ENCODE data around the gene SASH1. TPM values are rescaled to one million over a fixed set of nuclear protein-coding genes. Genes with fewer than 3 reads are reported as not detected.

SASH1 gene
- total RNA-seq, 1 experiment from 2014 or later, result 9.8 TPM

- Histone ChIP-seq H3K36me3 (ENCODE audit: low read depth, low read length) (no peaks in the 10 kb centered on the region), H3K27ac (ENCODE audit: low read length) (no peak overlapping the region), H3K9me2 (replicated peaks; ENCODE audit: low read length) (no peaks in the 10 kb centered on the region), H3F3A (ENCODE audit: low read length, unreplicated experiment) (no peaks in the 10 kb centered on the region), H2AFZ (ENCODE audit: low read length) (no peak overlapping the region), H3K4me2 (ENCODE audit: low read length) (no peak overlapping the region), H3K9me3 (ENCODE audit: low read length) (no peaks in the 10 kb centered on the region), H3K27me3 (ENCODE audit: low read length) (no peaks in the 10 kb centered on the region), H3K4me3 (ENCODE audit: low read length) (no peak overlapping the region), H3K79me2 (ENCODE audit: low read length) (no peaks in the 10 kb centered on the region), H4K20me1 (ENCODE audit: low read length) (no peaks in the 10 kb centered on the region), H3K9ac (ENCODE audit: low read length) (no peak overlapping the region), H3K4me1 (ENCODE audit: insufficient read depth, low read length) (no peaks in the 10 kb centered on the region)
- TF ChIP-seq EZH2 (IDR thresholded peaks at IDR 0.05; ENCODE audit: low read length, unreplicated experiment), result no peak
- TF ChIP-seq EZH2phosphoT487 (IDR thresholded peaks at IDR 0.05; ENCODE audit: borderline replicate concordance, low read length), result no peak
- TF ChIP-seq CTCF (conservative IDR thresholded peaks at IDR 0.05; ENCODE audit: low read depth, low read length), result no peak
- BruUV-seq (replicated peaks), result no TSS peak
- ChIA-PET CTCF (no interaction called here), POLR2A (ENCODE audit: unreplicated experiment) (no interaction called here)
- intact Hi-C loops (cut with micrococcal nuclease), result no loop called here
- DNase-seq, result no peak
- ATAC-seq, result no peak
Measured at GRCh38 chr6:148599967-148600426, 257.4 kb downstream of the SASH1 start.

Data from PC-3 (cell line).